Activated CD4-positive, alpha-beta T cell treated with anti-CD3 and anti-CD28 coated beads, Interleukin-2, Interleukin-4, amounts not matched to agents 100 ng/mL and 50 ng/mL, durations not matched to agents 16 hours and 8 hours (primary cell): ENCODE measurements around the gene SHISA9.
"Not testable (repeated sequence)": the region's sequence is repeated elsewhere in the genome, so short reads cannot be mapped to it uniquely, and the experiment has no call there.

Source experiments
- DNase-seq: peaks from one replicate; pipeline ENCODE4 v3.0.0-alpha.2; 2020; ENCODE audit warnings: low spot score

SHISA9 gene

GRCh38 chr16:12901597-12902461 is at the start of gene SHISA9:
SHISA9 (plus strand) TSS chr16:12901598.
- no peak for DNase-seq

- DNase-seq, result no peak
Observed at GRCh38 chr16:12853972-12854371, 47.4 kb upstream of the SHISA9 start.

GRCh38 chr16:12857435-12857834 is 44.0 kb upstream of the SHISA9 start:
- not testable (repeated sequence) for DNase-seq

- no peak for DNase-seq
Observed at GRCh38 chr16:12862327-12862726, 39.1 kb upstream of the SHISA9 start.

GRCh38 chr16:12862941-12863340 is 38.5 kb upstream of the SHISA9 start:
- DNase-seq, result no peak

- DNase-seq, result no peak
Observed at GRCh38 chr16:12866981-12867551, 34.3 kb upstream of the SHISA9 start.

GRCh38 chr16:12868169-12868568 is 33.2 kb upstream of the SHISA9 start:
- no peak for DNase-seq

- DNase-seq, result no peak
Observed at GRCh38 chr16:12868788-12869187, 32.6 kb upstream of the SHISA9 start.

- DNase-seq, result no peak
Observed at GRCh38 chr16:12869698-12870427, 31.5 kb upstream of the SHISA9 start.

- DNase-seq, result no peak
Observed at GRCh38 chr16:12871784-12872183, 29.6 kb upstream of the SHISA9 start.

GRCh38 chr16:12874186-12874585 is 27.2 kb upstream of the SHISA9 start:
- DNase-seq, result no peak

GRCh38 chr16:12876778-12877177 is 24.6 kb upstream of the SHISA9 start:
- DNase-seq, result no peak

GRCh38 chr16:12878973-12879372 is 22.4 kb upstream of the SHISA9 start:
- DNase-seq, result no peak

GRCh38 chr16:12879812-12880211 is 21.6 kb upstream of the SHISA9 start:
- DNase-seq, result no peak

GRCh38 chr16:12881182-12881581 is 20.2 kb upstream of the SHISA9 start:
- no peak for DNase-seq

- DNase-seq, result no peak
Observed at GRCh38 chr16:12881740-12882139, 19.7 kb upstream of the SHISA9 start.

- no peak for DNase-seq
Observed at GRCh38 chr16:12885742-12886141, 15.7 kb upstream of the SHISA9 start.

- no peak for DNase-seq
Observed at GRCh38 chr16:12891836-12892235, 9.6 kb upstream of the SHISA9 start.

- DNase-seq, result no peak
Observed at GRCh38 chr16:12893050-12893750, 8.2 kb upstream of the SHISA9 start.

- peak; percentile 43 for DNase-seq
Observed at GRCh38 chr16:12896562-12896961, 4.8 kb upstream of the SHISA9 start.

- no peak for DNase-seq
Observed at GRCh38 chr16:12898551-12898950, 2.8 kb upstream of the SHISA9 start.

- DNase-seq, result no peak
Observed at GRCh38 chr16:12899529-12900143, 1.8 kb upstream of the SHISA9 start.
